H1 (cell line): ENCODE results near the gene RHBDD1. TPM values are rescaled to one million over a fixed set of nuclear protein-coding genes. Genes with fewer than 3 reads are reported as not detected.

ENCODE experiments used
- CTCF ChIA-PET: fragments of 300-600 bp; sonication (Branson Sonifier 250); formaldehyde crosslinking; loops from one replicate; lab custom pipeline; 2021; ENCODE audit not compliant: partially characterized antibody; lab: Charles Lee
- POLR2A ChIA-PET: fragments of 300-600 bp; sonication (Branson Sonifier 250); formaldehyde crosslinking; loops from one replicate; lab custom pipeline; 2021; ENCODE audit warnings: inconsistent platforms; ENCODE audit not compliant: partially characterized antibody; lab: Charles Lee
- DNase-seq, 2 experiments: peaks; one replicate each; pipeline versions ENCODE4 v3.0.0 to v3.0.0-alpha.2; 2010 to 2022; ENCODE audit warnings: low spot score in 2 of 2, low read depth in 1 of 2, mixed read lengths in 1 of 2
- FAIRE-seq: peaks from 2 replicates; lab custom pipeline; 2011; peaks lifted over from hg19 to GRCh38; lab: Jason Lieb, UNC
- H2AFZ ChIP-seq: 2 replicates; pipeline ENCODE4 v1.8.1; 2012; ENCODE audit warnings: low read length, inconsistent platforms
- H2AK5ac ChIP-seq: 2 replicates; pipeline ENCODE4 v1.6.1; 2013; ENCODE audit warnings: low read depth, low read length
- H2BK120ac ChIP-seq: replicated peaks from 2 replicates; pipeline ENCODE3; 2013; ENCODE audit warnings: low read depth, low read length, inconsistent platforms
- H2BK12ac ChIP-seq: 2 replicates; pipeline ENCODE4 v1.6.1; 2013; ENCODE audit warnings: low read depth, low read length
- H2BK15ac ChIP-seq: 2 replicates; pipeline ENCODE4 v1.6.1; 2013; ENCODE audit warnings: low read length
- H2BK20ac ChIP-seq: 2 replicates; pipeline ENCODE4 v1.6.1; 2013; ENCODE audit warnings: low read length
- H2BK5ac ChIP-seq: 2 replicates; pipeline ENCODE4 v1.6.1; 2013; ENCODE audit warnings: low read depth, low read length
- H3K14ac ChIP-seq: 2 replicates; pipeline ENCODE4 v1.6.1; 2013; ENCODE audit warnings: inconsistent platforms; ENCODE audit not compliant: insufficient read length
- H3K18ac ChIP-seq: 2 replicates; pipeline ENCODE4 v1.6.1; 2013; ENCODE audit warnings: low read length; ENCODE audit errors: extremely low read depth
- H3K23ac ChIP-seq: 2 replicates; pipeline ENCODE4 v1.6.1; 2013; ENCODE audit warnings: inconsistent platforms; ENCODE audit not compliant: insufficient read length
- H3K23me2 ChIP-seq: 2 replicates; pipeline ENCODE4 v1.6.1; 2013; ENCODE audit warnings: low read depth, low read length
- H3K27ac ChIP-seq: 2 replicates; pipeline ENCODE4 v1.6.1; 2011; ENCODE audit warnings: low read depth, low read length, inconsistent platforms
- H3K27me3 ChIP-seq, 4 experiments: replicated peaks in 1 of 4; 1 replicate in 1 of 4; 2 replicates in 3 of 4; pipeline versions ENCODE4 v1.6.1 to v1.8.1; 2011 to 2013; ENCODE audit warnings: low read length in 3 of 4, mild to moderate bottlenecking in 3 of 4, inconsistent platforms in 2 of 4, mixed read lengths in 2 of 4, moderate library complexity in 1 of 4; ENCODE audit not compliant: control insufficient read depth in 3 of 4, insufficient read depth in 3 of 4; ENCODE audit errors: extremely low read depth in 1 of 4
- H3K36me3 ChIP-seq, 4 experiments: 2 replicates each; pipeline versions ENCODE4 v1.6.1 to v1.8.1; 2011 to 2013; ENCODE audit warnings: mild to moderate bottlenecking in 4 of 4, low read length in 3 of 4, moderate library complexity in 2 of 4, control low read depth in 1 of 4, inconsistent platforms in 1 of 4; ENCODE audit not compliant: insufficient read depth in 4 of 4, control insufficient read depth in 2 of 4
- H3K4ac ChIP-seq: replicated peaks from 2 replicates; pipeline ENCODE3; 2013; ENCODE audit warnings: low read length, low read depth, mixed read lengths, inconsistent platforms; ENCODE audit not compliant: insufficient read length
- H3K4me1 ChIP-seq, 4 experiments: replicated peaks in 1 of 4; 1 replicate in 1 of 4; 2 replicates in 3 of 4; pipeline versions ENCODE4 v1.6.1 to v1.8.1; 2011 to 2013; ENCODE audit warnings: low read length in 3 of 4, inconsistent platforms in 2 of 4, mixed read lengths in 1 of 4; ENCODE audit not compliant: insufficient read depth in 4 of 4, control insufficient read depth in 3 of 4
- H3K4me2 ChIP-seq, 2 experiments: 2 replicates each; pipeline versions ENCODE4 v1.6.1 to v1.8.1; 2011 to 2013; ENCODE audit warnings: low read depth in 2 of 2, low read length in 2 of 2, control low read depth in 1 of 2, inconsistent platforms in 1 of 2, mild to moderate bottlenecking in 1 of 2; ENCODE audit not compliant: insufficient read depth in 1 of 2
- H3K4me3 ChIP-seq, 4 experiments: fragments of 200-600, 300-600 bp in 1 of 4; sonication (generic), shearing (Covaris generic), sonication (Bioruptor Twin) in 1 of 4; 2 replicates each; pipeline versions ENCODE4 v1.5.1 to v1.8.1; 2011 to 2016; ENCODE audit warnings: low read length in 4 of 4, low read depth in 3 of 4, control low read depth in 2 of 4, inconsistent platforms in 2 of 4, mild to moderate bottlenecking in 2 of 4, mixed read lengths in 1 of 4, moderate library complexity in 1 of 4; ENCODE audit not compliant: insufficient read depth in 2 of 4; ENCODE audit errors: extremely low read depth in 1 of 4
- H3K56ac ChIP-seq: replicated peaks from 2 replicates; pipeline ENCODE3; 2013; ENCODE audit warnings: low read depth, mild to moderate bottlenecking, mixed read lengths, low read length, inconsistent platforms; ENCODE audit not compliant: insufficient read length
- H3K79me1 ChIP-seq: 2 replicates; pipeline ENCODE4 v1.6.1; 2013; ENCODE audit warnings: low read depth, low read length, control low read depth
- H3K79me2 ChIP-seq, 2 experiments: 2 replicates each; pipeline versions ENCODE4 v1.6.1 to v1.8.1; 2012 to 2013; ENCODE audit warnings: low read length in 2 of 2, mild to moderate bottlenecking in 2 of 2, inconsistent platforms in 1 of 2; ENCODE audit not compliant: insufficient read depth in 2 of 2, control insufficient read depth in 1 of 2
- H3K9ac ChIP-seq, 4 experiments: replicated peaks in 1 of 4; 1 replicate in 1 of 4; 2 replicates in 3 of 4; pipeline versions ENCODE4 v1.6.1 to v1.8.1; 2011 to 2013; ENCODE audit warnings: low read depth in 3 of 4, low read length in 3 of 4, control low read depth in 2 of 4, mild to moderate bottlenecking in 2 of 4, moderate library complexity in 2 of 4, inconsistent platforms in 1 of 4; ENCODE audit errors: extremely low read depth in 1 of 4
- H3K9me3 ChIP-seq, 2 experiments: 2 replicates each; pipeline versions ENCODE4 v1.6.1 to v1.8.1; 2012 to 2013; ENCODE audit warnings: mild to moderate bottlenecking in 2 of 2, moderate library complexity in 2 of 2, control low read depth in 1 of 2, inconsistent platforms in 1 of 2, low read depth in 1 of 2, low read length in 1 of 2, mixed read lengths in 1 of 2; ENCODE audit not compliant: insufficient read depth in 2 of 2
- H4K20me1 ChIP-seq, 2 experiments: replicated peaks in 1 of 2; 2 replicates each; pipeline versions ENCODE3 to v1.8.1; 2011 to 2013; ENCODE audit warnings: inconsistent platforms in 2 of 2, low read length in 2 of 2, mild to moderate bottlenecking in 1 of 2; ENCODE audit not compliant: insufficient read depth in 2 of 2, control insufficient read depth in 1 of 2
- H4K5ac ChIP-seq: 2 replicates; pipeline ENCODE4 v1.6.1; 2013; ENCODE audit warnings: low read length, low read depth, mixed read lengths, inconsistent platforms; ENCODE audit not compliant: insufficient read length
- H4K8ac ChIP-seq: 2 replicates; pipeline ENCODE4 v1.8.0; 2013; ENCODE audit warnings: mild to moderate bottlenecking, moderate library complexity, low read length, inconsistent platforms; ENCODE audit not compliant: insufficient read depth; ENCODE audit errors: extremely low read depth
- H4K91ac ChIP-seq: replicated peaks from 2 replicates; pipeline ENCODE3; 2013; ENCODE audit warnings: low read length, mixed read lengths, inconsistent platforms; ENCODE audit not compliant: insufficient read length
- BACH1 ChIP-seq: IDR thresholded peaks from 2 replicates; pipeline ENCODE4 v1.6.1; 2012; ENCODE audit warnings: low read length, improper control_type of control experiment
- CBX8 ChIP-seq: fragments of 300-800, 300-1000 bp; sonication (generic); IDR thresholded peaks from 2 replicates; pipeline ENCODE4 v1.7.1; 2016; ENCODE audit warnings: low read depth, low read length, borderline replicate concordance
- CTBP2 ChIP-seq: IDR thresholded peaks from 2 replicates; pipeline ENCODE4 v1.7.0; 2011; ENCODE audit warnings: borderline replicate concordance, mild to moderate bottlenecking, moderate library complexity, mixed read lengths, low read length; ENCODE audit not compliant: insufficient read depth, insufficient read length
- GTF2F1 ChIP-seq: IDR thresholded peaks from 2 replicates; pipeline ENCODE4 v1.6.1; 2012; ENCODE audit warnings: low read depth, low read length, improper control_type of control experiment, borderline replicate concordance
- POLR2A ChIP-seq, 2 experiments: IDR thresholded peaks; 1 replicate in 1 of 2; 2 replicates in 1 of 2; pipeline ENCODE4 v1.6.1; 2011; ENCODE audit warnings: low read depth in 2 of 2, low read length in 2 of 2, mild to moderate bottlenecking in 2 of 2; ENCODE audit errors: control extremely low read depth in 1 of 2
- POU5F1 ChIP-seq: IDR thresholded peaks from 2 replicates; pipeline ENCODE4 v1.6.1; 2011; ENCODE audit warnings: low read depth, mild to moderate bottlenecking, low read length, moderate library complexity
- RNF2 ChIP-seq: fragments of 200-900, 300-1000 bp; sonication (generic); IDR thresholded peaks from 2 replicates; pipeline ENCODE4 v1.7.1; 2016; ENCODE audit warnings: borderline replicate concordance, low read depth, mild to moderate bottlenecking, antibody characterized with exemption, low read length; ENCODE audit not compliant: poor library complexity, severe bottlenecking; ENCODE audit errors: missing control alignments
- RXRA ChIP-seq: IDR thresholded peaks from 2 replicates; pipeline ENCODE4 v1.6.1; 2011; ENCODE audit warnings: low read depth, mild to moderate bottlenecking, low read length, moderate library complexity; ENCODE audit not compliant: insufficient read depth
- SAP30 ChIP-seq: fragments of 300-600 bp; sonication (generic); IDR thresholded peaks from 2 replicates; pipeline ENCODE4 v1.7.1; 2012; ENCODE audit warnings: low read length, moderate library complexity, mild to moderate bottlenecking, inconsistent platforms; ENCODE audit not compliant: insufficient read depth, insufficient replicate concordance
- SIN3A ChIP-seq, 2 experiments: IDR thresholded peaks in 1 of 2; conservative IDR thresholded peaks in 1 of 2; 2 replicates each; pipeline ENCODE4 v1.6.1; 2011 to 2012; ENCODE audit warnings: low read length in 2 of 2, improper control_type of control experiment in 1 of 2, low read depth in 1 of 2, mild to moderate bottlenecking in 1 of 2
- SP1 ChIP-seq: IDR thresholded peaks from 2 replicates; pipeline ENCODE4 v1.6.1; 2011; ENCODE audit warnings: low read depth, low read length
- SUZ12 ChIP-seq: fragments of 200-600 bp; sonication (generic); IDR thresholded peaks from 2 replicates; pipeline ENCODE4 v1.6.1; 2012; ENCODE audit warnings: mild to moderate bottlenecking, inconsistent platforms, low read length, moderate library complexity, mixed read lengths
- YY1 ChIP-seq: IDR thresholded peaks from 2 replicates; pipeline ENCODE4 v1.6.1; 2011; ENCODE audit warnings: low read depth, mild to moderate bottlenecking, low read length
- WGBS, 2 experiments: shearing (Covaris generic) in 1 of 2; methylation state at CpG; one replicate each; pipeline versions ENCODE4 v1.1.6 to v1.1.7; 2013 to 2015; ENCODE audit warnings: low lambda C conversion rate in 2 of 2, mixed read lengths in 2 of 2, inconsistent platforms in 1 of 2, low coverage in 1 of 2, missing lambda C conversion rate in 1 of 2; ENCODE audit not compliant: insufficient replicate concordance in 2 of 2, insufficient coverage in 1 of 2, insufficient read length in 1 of 2; ENCODE audit errors: extremely low coverage in 1 of 2, missing lambda C conversion rate in 1 of 2; 5-methylcytosine and 5-hydroxymethylcytosine counted together
- polyA plus RNA-seq, 7 experiments: library from polyadenylated mRNA; depleted of rRNA in 3 of 7; stranded (reverse) in 5 of 7; unstranded in 2 of 7; fragments of >200 nt in 5 of 7; fragments of 200-250 nt in 2 of 7; gene quantifications; 1 replicate in 5 of 7; 2 replicates in 1 of 7; 4 replicates in 1 of 7; pipeline versions ENCODE4 v1.2.1 to v1.2.3, GENCODE V29; 2011 to 2013; ENCODE audit warnings: missing spikeins in 2 of 7, mixed read lengths in 2 of 7
- total RNA-seq: library from RNA; stranded (reverse); fragmentation: NEBNext Ultra II Directional; extraction: Animal tissue kit (Norgen Biotek cat#: 25700); gene quantifications from 2 replicates; pipeline ENCODE4 v1.2.1, GENCODE V29; 2021
- TF ChIP-seq, protein P1 (sequence below): IDR thresholded peaks from 2 replicates; pipeline ENCODE4 v1.6.1; 2012; ENCODE audit warnings: inconsistent platforms

RHBDD1 gene
- total and polyA plus RNA-seq, 2 of the 8 experiments (the other 6 are each of a cell fraction or from before 2014, with no cell fraction given), result 10.5 to 23.1 TPM

DNA sequence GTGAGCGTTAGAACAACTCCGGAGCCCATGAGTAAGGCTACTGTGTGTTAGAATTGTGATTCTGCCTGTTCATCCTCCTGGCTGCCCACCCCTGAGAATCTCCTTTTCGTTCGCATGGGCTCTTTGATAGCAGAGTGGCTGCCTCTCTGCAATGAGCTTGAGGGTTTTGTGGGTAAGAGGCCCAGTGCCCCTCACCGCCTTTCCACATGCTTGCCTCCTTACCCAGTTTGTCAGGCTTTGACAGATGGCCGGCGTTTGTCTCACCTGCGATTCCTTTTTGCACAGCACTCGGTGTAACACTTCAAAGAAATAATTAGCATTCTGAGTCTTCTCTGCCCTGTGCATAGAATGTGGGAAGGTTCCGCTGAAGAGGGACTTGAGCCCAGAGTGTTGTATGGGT, 138.0 kb downstream of the RHBDD1 start:
- WGBS, 2 experiments, result 96% methylated on average over 10 of the region's 10 CpGs; no CpG with 5 or more reads in 1 of the 2 experiments
- H3K23ac ChIP-seq, result no peak overlapping the region
- no peak overlapping the region for H2BK5ac ChIP-seq
- no peaks in the 10 kb centered on the region for H3K79me2 ChIP-seq
- no peaks in the 10 kb centered on the region for H3K23me2 ChIP-seq
- no peaks in the 10 kb centered on the region for H3K36me3 ChIP-seq
- H3K14ac ChIP-seq, result no peak overlapping the region
- no peak overlapping the region for H3K4ac ChIP-seq
- H4K20me1 ChIP-seq, result no peaks in the 10 kb centered on the region
- H3K27ac ChIP-seq, result no peak overlapping the region
- DNase-seq (no peak), FAIRE-seq (no peak)
- no peak overlapping the region for H4K5ac ChIP-seq
- H3K56ac ChIP-seq, result no peak overlapping the region
- H4K91ac ChIP-seq, result no peak overlapping the region
- ChIA-PET POLR2A (interaction anchor here (0.6 kb wide), 1 partner anchor 153 kb away, joined by 3 read pairs; no protein-coding TSS in a partner anchor), CTCF (no interaction called here)
- no peaks in the 10 kb centered on the region for H3K9me3 ChIP-seq
- no peaks in the 10 kb centered on the region for H3K79me1 ChIP-seq
- H3K4me3 ChIP-seq, result no peak overlapping the region
- no peak overlapping the region for H2BK15ac ChIP-seq
- H4K8ac ChIP-seq, result no peak overlapping the region
- H2BK120ac ChIP-seq, result no peak overlapping the region
- no peaks in the 10 kb centered on the region for H3K27me3 ChIP-seq
- H2BK12ac ChIP-seq, result no peak overlapping the region
- no peak overlapping the region for H3K4me2 ChIP-seq
- no peak overlapping the region for H2BK20ac ChIP-seq
- H3K18ac ChIP-seq, result no peak overlapping the region
- no peak overlapping the region for H2AK5ac ChIP-seq
- H3K4me1 ChIP-seq, result no peaks in the 10 kb centered on the region; a peak in 1 of 7 replicates
- no peak overlapping the region for H3K9ac ChIP-seq
- no peak overlapping the region for H2AFZ ChIP-seq
- TF ChIP-seq SIN3A (conservative IDR thresholded peaks at IDR 0.05 in 1 of 2, IDR thresholded peaks at IDR 0.05 in 1 of 2; ENCODE audit: low read depth in 1 of 2, low read length in 2 of 2) (no peak), RXRA (no peak), SAP30 (no peak), RNF2 (no peak), SUZ12 (no peak), POU5F1 (no peak), GTF2F1 (no peak), BACH1 (no peak), YY1 (no peak), CBX8 (no peak), CTBP2 (no peak), POLR2A (IDR thresholded peaks at IDR 0.05; ENCODE audit: control extremely low read depth in 1 of 2, low read depth in 2 of 2, low read length in 2 of 2) (no peak), SP1 (no peak)
- TF ChIP-seq, protein P1, sequence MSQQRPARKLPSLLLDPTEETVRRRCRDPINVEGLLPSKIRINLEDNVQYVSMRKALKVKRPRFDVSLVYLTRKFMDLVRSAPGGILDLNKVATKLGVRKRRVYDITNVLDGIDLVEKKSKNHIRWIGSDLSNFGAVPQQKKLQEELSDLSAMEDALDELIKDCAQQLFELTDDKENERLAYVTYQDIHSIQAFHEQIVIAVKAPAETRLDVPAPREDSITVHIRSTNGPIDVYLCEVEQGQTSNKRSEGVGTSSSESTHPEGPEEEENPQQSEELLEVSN, result no peak
